GM19043 (cell line): Measurements from ENCODE around the gene MYO1D.

Source experiments
- ATAC-seq: cut with Tn5 transposase; IDR thresholded peaks from one replicate; pipeline ENCODE4 v1.9.1; 2021; ENCODE audit warnings: low read depth; ENCODE audit not compliant: unreplicated experiment

MYO1D gene

DNA sequence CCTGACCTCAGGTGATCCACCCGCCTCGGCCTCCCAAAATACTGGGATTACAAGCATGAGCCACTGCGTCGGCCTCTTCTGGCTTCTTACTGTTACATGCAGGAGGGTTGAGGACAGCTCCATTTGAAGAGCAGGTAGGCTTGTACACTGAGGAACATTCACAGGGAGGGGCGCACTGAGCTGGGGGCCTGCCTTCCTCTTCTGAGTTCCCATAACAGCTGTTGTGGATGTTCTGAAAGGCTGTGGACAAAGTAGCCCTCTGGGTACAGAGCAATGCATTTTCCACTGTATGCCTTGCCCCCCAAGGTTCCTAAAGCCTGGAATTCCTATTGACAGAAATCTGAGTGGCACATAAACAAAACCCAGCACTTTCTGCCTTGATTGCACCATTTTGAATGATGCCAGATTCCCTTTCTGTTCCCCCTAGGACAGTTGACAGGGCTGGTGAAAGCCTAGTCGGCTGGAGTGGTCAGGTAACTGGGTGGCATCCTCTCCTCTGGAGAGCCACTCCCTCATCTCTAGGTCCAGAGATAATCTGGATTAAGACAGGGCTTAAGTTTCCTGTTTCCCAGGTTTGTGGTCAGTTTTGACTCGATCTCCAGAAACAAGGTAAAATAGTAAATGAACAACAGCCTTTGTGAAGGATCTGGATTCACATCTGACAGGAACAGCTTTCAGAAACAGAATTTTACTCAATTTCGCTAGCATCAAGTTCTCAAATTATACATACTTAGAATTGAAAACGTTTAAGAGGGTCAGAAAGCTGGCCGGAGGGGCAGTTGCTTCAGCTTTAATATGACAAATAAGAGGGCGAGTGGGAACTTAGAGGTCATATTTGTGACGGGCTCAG is 391.4 kb downstream of the MYO1D start:
- ATAC-seq = no peak

DNA sequence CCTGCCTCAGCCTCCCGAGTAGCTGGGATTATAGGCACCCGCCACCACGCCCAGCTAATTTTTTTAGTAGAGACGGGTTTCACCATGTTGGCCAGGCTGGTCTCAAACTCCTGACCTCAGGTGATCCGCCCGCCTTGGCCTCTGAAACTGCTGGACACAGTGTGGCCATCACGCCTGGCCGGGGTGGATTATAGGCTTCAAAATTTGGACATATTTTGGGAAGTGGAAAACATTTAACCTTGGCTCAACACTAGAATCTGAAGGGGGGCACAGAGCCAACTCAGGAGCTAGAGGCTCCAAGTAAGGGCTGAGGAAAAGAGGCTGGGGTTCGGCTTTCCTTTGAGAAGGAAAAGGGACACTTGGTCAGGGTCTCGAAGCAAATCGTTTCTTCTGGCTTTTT is 392.3 kb downstream of the MYO1D start:
- no peak for ATAC-seq

DNA sequence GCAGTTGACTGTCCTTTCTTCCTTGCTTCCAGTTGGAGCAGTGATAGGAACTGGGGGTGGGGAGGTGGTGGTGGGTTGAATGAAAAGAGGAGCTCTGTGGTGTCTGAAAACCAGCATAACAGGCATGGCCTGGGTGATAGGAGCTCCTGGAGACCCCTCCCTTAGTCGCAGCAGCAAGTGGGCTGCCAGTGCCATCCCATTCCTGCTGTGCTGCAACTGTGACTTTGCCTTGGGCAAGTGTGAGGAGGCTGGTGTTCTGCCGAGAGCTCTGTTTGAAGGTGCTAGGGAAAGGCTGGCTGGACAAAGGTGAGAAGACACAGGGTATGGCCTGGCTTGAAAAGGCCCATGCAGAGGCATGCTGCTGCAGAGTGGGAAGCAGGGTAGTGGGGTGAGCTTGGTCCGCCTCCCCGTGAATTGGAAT is 392.9 kb downstream of the MYO1D start:
- no peak for ATAC-seq

DNA sequence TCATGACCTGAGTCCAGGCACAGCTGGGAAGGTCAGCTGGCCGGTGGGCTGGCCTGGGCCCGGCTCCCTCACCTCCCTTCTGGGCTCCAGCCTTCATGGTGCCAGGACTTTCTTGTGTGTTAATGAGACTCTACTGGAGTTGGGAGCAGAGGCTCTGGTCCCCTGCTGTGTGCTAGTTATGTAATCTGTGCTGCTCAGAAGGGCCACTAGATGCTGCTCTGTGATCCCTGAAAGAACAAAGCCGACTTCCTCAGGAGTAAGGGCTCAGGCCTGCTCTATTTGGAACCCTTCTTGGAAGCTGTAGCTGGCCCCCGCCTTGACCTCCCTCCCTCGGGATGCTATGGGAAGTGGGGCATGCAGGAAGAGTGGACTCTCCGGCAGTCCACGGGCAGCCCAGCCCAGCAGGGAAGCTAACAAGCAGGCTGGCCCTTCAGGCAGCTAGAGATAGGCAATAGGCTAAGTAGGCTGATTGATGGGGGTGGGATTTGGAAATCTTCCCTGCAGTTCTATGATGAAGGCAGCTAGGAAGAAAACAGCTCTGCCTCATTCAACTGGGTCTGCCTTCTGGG is 393.4 kb downstream of the MYO1D start:
- no peak for ATAC-seq

DNA sequence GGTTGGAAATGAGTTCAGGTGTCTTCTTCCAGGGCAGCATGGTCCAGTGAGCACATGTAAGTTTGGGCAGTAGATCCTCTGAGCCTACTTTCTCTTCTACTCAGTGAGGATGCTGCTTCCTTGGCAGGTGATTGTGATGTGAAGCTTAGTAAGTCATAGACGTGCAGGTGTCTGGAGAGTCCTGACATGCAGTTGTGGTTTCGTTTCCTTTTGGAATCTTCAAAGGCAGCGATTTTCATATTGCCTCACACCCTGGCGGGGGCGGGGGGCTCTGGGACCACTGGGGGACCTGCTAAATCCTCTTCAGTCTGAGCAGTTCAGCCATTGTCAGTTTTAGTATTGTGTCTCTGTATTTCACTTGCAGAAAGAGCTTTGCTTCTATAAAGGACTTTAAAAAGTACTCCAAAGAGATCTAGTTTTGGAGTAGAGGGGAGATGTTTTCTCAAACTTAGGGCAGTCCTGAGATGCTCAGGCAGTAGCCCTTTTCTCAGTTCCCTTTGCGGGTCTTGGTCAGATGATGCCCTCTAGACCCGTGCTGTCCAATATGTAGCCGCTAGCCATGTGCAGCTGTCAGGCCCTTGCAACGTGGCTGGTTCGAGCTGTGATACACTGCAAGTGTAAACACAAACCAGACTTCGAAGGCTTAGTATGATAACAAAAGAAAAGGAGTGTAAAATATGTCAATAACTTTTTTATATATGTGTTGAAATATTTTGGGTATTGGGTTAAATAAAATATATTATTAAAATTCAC is 394.2 kb downstream of the MYO1D start:
- ATAC-seq = no peak

DNA sequence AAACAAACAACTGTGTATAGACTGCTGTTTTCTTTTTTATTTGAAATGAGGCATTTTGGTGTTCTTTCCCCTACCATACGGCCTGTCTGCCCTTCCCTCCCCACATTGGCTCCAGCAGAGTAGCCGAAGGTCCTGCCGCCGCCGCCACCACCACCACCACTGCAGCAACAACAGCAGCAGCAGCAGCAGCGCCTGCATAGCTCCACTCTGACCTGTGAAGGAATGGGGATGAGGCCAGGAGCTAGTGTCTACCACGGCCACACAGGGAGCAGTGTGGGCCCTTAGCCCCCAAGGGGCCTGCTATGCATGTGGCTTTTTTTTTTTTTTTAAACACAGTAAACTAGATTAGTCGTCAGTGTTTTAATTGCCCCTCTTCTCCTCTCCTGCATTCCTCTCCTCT is 395.7 kb downstream of the MYO1D start:
- no peak for ATAC-seq

DNA sequence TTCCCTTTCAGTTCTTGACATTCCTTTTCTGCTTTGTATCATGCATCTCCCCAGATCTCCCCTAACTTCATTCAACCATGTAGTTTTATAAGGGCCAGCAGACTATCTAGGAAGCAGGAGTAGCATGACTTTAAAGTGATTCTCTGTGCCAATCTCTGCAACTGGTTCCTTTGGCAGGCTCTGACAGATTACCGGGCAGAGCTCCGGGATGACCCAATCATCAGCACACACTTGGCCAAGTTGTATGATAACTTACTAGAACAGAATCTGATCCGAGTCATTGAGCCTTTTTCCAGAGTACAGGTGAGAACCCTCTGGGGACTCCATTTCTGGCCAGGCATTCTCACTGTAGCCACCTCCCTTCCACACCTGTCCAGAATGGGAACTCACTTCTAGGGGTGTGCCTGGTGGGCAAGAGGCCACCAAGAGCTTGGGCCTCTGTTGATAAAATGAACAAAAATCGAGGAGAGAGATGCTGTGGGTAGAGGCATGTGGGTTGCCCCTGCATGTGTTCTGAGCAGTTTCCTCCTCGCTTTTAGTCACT is 397.8 kb downstream of the MYO1D start:
- ATAC-seq = no peak

DNA sequence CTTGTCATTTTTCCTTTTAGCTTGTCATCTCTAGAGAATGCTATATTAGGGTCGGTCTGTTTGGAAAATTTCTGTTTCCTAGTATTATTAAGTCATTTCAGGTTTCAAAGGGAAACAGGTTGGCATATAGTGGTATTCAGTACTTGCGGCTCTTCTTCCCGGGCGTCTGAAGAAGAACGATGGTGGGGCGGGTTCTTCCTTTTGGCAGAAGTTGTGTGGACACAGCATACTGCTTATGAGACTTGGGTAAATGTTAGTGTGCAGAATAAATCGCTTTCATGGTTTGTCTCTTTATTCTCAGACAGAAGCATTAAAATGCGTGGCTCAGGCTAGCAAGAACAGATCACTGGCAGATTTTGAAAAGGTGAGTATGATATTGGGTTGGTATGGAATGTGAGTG is 399.7 kb downstream of the MYO1D start:
- no peak for ATAC-seq

DNA sequence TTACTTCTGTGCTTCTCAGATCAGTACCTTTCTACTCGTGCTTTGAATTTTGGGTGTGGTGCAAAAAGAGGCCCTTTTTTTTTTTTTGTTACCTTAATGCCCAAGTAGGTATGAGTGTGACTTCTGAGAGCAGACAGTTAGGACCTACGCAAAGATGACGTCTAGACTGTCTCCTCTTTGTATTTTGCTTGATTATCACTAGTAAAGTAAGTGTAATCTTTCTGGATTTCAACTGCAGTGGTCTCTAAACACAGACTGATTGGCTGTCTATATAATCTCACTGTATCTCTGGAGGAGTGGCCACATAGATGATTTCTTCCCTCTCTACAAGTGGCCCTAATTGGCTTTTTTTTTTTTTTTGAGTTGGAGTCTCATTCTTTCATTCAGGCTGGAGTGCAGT is 401.7 kb downstream of the MYO1D start:
- ATAC-seq = no peak

DNA sequence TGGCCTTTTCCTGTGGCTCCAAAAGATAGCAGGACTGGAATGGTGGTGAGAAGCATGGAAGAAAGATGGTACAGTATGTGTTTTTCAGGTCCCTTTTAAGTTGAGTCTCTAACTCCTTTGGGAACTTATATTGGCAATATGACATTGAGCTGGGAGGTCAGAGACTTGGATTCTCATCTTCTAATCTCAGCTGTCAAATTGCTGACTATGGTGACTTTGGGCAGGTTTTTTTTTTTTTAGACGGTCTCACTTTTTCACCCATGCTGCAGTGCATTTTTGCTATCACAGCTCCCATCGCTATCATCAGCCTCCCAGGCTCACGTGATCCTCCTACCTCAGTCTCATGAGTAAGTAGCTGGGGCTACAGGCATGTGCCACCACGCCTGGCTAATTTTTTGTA is 405.3 kb downstream of the MYO1D start:
- ATAC-seq = no peak

DNA sequence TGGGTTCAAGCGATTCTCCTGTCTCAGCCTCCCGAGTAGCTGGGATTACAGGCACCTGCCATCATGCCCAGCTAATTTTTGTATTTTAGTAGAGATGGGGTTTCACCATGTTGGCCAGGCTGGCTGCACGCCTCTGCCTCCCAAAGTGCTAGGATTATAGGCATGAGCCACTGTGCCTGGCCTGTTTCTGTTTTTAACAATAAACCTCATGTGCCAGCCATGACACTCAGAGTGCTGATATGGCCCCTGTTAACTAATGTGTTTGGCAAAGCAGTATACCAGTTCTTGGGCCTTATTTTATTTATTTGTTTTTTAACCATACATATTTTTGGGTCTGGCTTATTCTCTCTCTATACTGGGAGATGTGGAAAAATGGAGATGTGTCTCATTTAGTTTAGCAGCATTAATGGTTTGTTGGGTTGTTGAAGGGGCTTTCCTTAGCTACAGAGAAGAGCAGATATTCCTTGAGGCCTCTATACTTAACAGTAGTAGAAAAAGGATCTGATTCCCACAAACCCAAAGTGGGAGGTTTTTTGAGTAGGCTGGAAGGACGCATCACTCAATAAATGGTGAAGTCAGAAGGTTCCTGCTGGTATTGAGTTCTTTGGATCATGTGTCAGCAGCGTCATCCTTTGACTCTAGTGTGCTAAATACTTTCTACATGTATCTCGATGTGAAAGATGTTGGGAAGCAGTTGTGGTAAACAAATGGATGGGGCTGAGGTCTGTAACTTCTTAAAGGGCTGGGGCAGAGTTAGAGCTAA is 406.3 kb downstream of the MYO1D start:
- ATAC-seq = no peak

DNA sequence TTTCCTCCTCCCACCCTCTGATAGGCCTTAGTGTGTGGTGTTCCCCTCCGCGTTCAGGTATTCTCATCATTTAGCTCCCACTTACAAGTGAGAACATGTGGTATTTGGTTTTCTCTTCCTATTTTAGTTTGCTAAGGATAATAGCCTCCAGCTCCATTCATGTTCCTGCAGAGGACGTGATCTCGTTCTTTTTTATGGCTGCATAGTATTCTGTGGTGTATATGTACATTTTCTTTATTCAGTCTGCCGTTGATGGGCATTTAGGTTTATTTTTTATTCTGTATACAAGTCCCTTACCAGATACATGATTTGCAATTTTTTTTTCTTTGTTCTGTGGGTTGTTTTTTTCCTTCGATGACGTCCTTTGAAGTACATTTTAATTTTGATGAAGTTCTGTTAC is 409.0 kb downstream of the MYO1D start:
- no peak for ATAC-seq

DNA sequence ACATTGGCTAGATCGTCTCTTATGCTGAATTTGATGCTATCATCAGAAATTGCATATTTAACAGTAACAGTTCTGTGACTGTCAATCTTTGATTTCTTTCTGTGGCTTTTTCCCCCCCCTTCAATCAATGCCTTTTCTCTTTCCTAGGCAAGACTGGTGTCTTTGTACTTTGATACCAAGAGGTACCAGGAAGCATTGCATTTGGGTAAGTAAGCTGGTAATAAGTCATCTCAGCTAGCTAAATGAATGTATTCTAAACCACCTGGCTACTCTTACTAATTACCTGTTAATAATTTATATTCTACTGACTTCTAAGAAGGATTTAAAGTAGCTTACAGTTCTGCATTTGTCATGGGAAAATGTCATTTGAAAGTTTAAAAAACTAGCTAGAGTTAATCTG is 412.6 kb downstream of the MYO1D start:
- ATAC-seq = no peak

DNA sequence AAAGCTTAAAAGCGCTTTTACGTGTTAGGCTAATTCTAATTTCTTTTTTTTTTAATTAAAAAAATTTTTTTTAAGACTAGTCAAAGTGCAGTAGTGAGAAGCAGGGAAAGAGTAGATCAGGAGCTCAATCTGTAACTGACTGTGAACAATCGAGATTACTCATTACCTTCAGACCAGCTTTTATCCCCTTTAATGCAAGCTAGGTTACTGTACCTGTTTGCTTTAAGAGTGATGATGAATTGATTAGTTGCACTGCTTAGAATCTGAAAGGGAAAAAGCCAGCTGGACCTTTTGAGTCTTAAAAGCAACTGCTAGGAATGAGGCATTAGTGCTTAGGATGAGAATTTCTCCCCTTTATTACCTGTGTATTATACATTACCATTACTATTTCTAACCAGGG is 413.6 kb downstream of the MYO1D start:
- ATAC-seq = no peak

DNA sequence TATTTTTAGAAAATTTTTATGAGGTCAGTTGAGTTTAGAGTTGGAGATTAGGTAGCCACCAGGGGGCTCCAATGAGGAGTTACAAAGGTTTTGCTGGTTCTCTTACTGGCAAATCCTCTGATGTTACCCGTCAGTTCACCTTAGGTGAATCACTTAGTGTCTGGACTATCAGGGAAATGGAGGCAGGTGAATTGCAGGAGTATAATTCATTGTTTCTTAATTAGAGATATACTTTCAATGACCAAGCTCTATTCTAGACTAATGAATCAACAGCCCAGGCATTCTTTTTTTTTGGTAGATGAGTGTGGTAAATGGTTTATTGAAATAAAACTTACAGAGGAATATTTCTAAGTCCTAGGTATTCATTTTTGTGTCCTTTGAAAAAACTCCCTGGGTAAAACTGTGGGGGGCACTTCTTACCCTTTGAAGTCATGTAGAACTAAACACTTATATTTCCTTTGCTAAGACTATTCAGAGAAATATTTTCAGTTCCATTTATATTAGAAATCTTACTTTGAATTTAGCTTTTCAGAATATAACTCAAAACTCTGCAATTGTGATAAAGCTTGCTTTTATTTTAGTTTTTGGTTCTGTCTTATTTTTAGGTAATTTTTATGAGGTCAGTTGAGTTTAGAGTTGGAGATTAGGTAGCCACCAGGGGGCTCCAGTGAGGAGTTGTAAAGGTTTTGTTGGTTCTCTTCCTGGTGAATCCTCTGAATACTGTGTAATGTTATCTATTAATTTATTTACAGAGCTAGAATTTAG is 414.9 kb downstream of the MYO1D start:
- no peak for ATAC-seq

DNA sequence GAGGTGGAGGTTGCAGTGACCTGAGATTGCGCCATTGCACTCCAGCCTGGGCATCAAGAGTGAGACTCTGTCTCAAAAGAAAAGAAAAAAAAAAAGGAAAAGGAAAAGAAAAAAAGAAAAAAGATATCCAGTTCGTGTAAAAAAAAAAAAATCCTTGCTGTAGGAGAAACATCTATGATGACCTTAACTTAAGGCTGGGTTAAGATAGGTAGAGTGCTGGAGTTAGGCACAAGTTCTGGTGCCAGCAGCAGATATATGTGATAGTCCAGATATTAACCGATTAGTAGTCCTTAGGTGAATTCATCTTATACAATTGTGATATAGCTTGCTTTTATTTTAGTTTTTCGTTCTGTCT is 415.4 kb downstream of the MYO1D start:
- no peak for ATAC-seq

DNA sequence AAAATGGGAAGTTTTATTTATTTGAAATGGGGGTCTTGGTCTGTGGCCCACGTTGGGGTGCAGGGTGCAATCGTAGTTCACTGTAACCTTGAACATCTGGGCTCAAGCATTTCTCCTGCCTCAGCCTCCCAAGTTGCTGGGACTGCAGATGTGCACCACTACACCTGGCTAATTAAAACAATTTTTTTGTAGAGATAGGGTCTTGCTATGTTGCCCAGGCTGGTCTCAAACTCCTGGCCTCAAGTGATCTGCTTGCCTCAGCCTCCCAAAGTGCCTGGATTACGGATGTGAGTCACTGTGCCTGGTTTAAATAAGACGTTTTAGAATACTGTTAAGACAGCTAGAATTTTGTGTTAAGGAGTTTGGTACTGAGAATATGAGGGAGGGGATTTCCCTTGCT is 416.9 kb downstream of the MYO1D start:
- no peak for ATAC-seq

DNA sequence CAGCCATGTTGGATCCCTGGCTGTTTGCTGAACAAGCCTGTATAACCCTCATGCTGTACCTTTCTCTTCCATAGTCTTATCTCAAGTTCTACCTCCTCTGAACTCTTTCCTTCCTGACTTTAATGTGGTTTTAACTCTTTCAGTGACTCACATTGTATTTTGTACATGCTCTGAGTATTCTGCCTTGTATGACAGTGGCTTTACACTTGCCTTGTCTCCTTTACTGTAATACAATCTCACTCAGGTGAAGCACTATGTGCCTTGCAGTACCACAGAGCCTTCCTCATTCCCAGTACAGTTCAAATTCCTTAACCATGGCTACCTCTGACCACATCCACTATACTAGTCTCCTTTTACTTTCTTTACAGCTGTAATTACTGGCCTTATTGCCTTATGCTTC is 418.6 kb downstream of the MYO1D start:
- ATAC-seq = no peak

DNA sequence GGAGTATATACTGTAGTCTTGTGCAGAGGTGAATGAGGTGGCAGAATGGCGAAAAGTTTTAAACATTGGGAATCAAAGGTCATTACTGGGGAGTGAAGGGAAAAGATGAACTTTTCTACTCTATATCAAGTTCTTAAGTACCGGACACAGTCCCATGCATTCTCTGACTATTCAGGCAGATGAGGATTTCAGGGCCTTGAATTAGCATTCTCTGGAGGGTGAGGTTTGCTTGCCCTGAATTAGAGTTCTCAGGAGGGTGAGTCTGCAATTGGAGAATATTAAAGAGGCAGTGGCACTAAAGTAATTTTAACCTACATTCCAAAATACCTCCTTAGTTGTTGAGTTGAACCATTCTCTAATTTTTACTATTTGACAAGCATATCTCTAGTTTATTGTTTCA is 423.6 kb downstream of the MYO1D start:
- no peak for ATAC-seq

DNA sequence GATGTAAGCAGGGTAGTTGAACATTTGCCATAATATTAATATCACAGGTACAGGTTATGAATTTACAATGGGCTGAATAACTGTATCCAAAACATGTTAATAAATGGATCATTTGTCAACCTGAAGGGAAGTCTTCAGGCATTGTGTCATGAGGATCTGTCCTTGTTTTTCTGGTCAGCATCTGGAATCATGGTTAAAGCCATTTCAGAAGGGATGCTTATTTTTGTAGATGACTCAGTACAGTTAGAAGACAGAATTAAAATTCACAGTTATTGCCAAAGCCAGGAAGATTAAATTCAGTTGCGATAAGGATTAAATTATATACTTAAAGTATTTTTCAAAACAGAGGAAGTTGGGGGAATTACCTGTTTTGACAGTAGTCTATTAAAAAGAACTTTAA is 424.6 kb downstream of the MYO1D start:
- no peak for ATAC-seq
